Endothelial cell of umbilical vein (primary cell): Measurements from ENCODE around the gene IKZF3. TPM values are rescaled to one million over a fixed set of nuclear protein-coding genes. Genes with fewer than 3 reads are reported as not detected.

ENCODE experiments used
- BruUV-seq: library from RNA; stranded (reverse); fragments of 400-500 nt; replicated peaks from 2 replicates; lab custom pipeline; 2021; lab: Mats Ljungman, UMichigan
- CTCF ChIA-PET: fragments of 300-600, 350-600 bp; sonication (Branson Sonifier 250); formaldehyde crosslinking; loops from one replicate; lab custom pipeline; 2021; ENCODE audit warnings: antibody characterized with exemption, inconsistent platforms; lab: Charles Lee
- POLR2A ChIA-PET: fragments of 300-600, 350-600 bp; sonication (Branson Sonifier 250); formaldehyde crosslinking; loops from one replicate; lab custom pipeline; 2021; ENCODE audit warnings: antibody characterized with exemption, inconsistent platforms; lab: Charles Lee
- DNase-seq: peaks from one replicate; pipeline ENCODE4 v3.0.0-alpha.2; 2011; ENCODE audit warnings: low read depth, low spot score
- FAIRE-seq: peaks from 2 replicates; lab custom pipeline; 2011; peaks lifted over from hg19 to GRCh38; lab: Jason Lieb, UNC
- H2AFZ ChIP-seq: 2 replicates; pipeline ENCODE4 v1.6.0; 2012; ENCODE audit warnings: low read depth, low read length, control low read depth, inconsistent platforms
- H3K27ac ChIP-seq: 2 replicates; pipeline ENCODE4 v1.5.1; 2011; ENCODE audit warnings: low read depth, mild to moderate bottlenecking, control low read depth, low read length, moderate library complexity; ENCODE audit not compliant: insufficient read depth
- H3K27me3 ChIP-seq, 2 experiments: 2 replicates each; pipeline versions ENCODE4 v1.6.0 to v1.6.1; 2011; ENCODE audit warnings: low read length in 2 of 2, mixed read lengths in 1 of 2; ENCODE audit not compliant: control insufficient read depth in 2 of 2, insufficient read depth in 2 of 2
- H3K36me3 ChIP-seq, 2 experiments: 2 replicates in 1 of 2; 3 replicates in 1 of 2; pipeline ENCODE4 v1.5.1; 2011; ENCODE audit warnings: low read length in 2 of 2, mild to moderate bottlenecking in 1 of 2, moderate library complexity in 1 of 2; ENCODE audit not compliant: control insufficient read depth in 2 of 2, insufficient read depth in 2 of 2; ENCODE audit errors: extremely low read depth in 1 of 2
- H3K4me1 ChIP-seq: 3 replicates; pipeline ENCODE4 v1.5.1; 2011; ENCODE audit warnings: mild to moderate bottlenecking, low read length; ENCODE audit not compliant: control insufficient read depth, insufficient read depth; ENCODE audit errors: extremely low read depth
- H3K4me2 ChIP-seq: 2 replicates; pipeline ENCODE4 v1.6.1; 2011; ENCODE audit warnings: low read length, control low read depth, mixed read lengths; ENCODE audit not compliant: insufficient read depth
- H3K4me3 ChIP-seq, 3 experiments: fragments of 200-600 bp in 1 of 3; sonication (generic), shearing (Covaris generic) in 1 of 3; replicated peaks in 1 of 3; 2 replicates each; pipeline ENCODE4 v1.5.1; 2011 to 2016; ENCODE audit warnings: control low read depth in 3 of 3, low read length in 3 of 3, mild to moderate bottlenecking in 2 of 3, inconsistent platforms in 1 of 3, low read depth in 1 of 3, moderate library complexity in 1 of 3; ENCODE audit not compliant: insufficient read depth in 1 of 3
- H3K79me2 ChIP-seq: 2 replicates; pipeline ENCODE4 v1.6.0; 2012; ENCODE audit warnings: low read length, inconsistent platforms; ENCODE audit not compliant: control insufficient read depth, insufficient read depth
- H3K9ac ChIP-seq: replicated peaks from 2 replicates; pipeline ENCODE3; 2011; ENCODE audit warnings: low read length, control low read depth; ENCODE audit not compliant: insufficient read depth; ENCODE audit errors: extremely low read depth
- H3K9me1 ChIP-seq: replicated peaks from 3 replicates; pipeline ENCODE4 v1.6.0; 2011; ENCODE audit warnings: mild to moderate bottlenecking, low read length; ENCODE audit not compliant: control insufficient read depth, insufficient read depth; ENCODE audit errors: extremely low read depth
- H3K9me3 ChIP-seq: replicated peaks from 2 replicates; pipeline ENCODE4 v1.5.1; 2012; ENCODE audit warnings: low read length, inconsistent platforms; ENCODE audit not compliant: control insufficient read depth, insufficient read depth
- H4K20me1 ChIP-seq: replicated peaks from 2 replicates; pipeline ENCODE3; 2011; ENCODE audit warnings: mild to moderate bottlenecking, low read length; ENCODE audit not compliant: control insufficient read depth, insufficient read depth; ENCODE audit errors: extremely low read depth
- EZH2 ChIP-seq: IDR thresholded peaks from 2 replicates; pipeline ENCODE4 v1.6.1; 2012; ENCODE audit warnings: borderline replicate concordance, low read depth, mild to moderate bottlenecking, moderate library complexity, low read length, inconsistent platforms; ENCODE audit not compliant: severe bottlenecking
- FOS ChIP-seq: IDR thresholded peaks from 2 replicates; pipeline ENCODE4 v1.6.1; 2011; ENCODE audit warnings: mild to moderate bottlenecking, low read length, moderate library complexity, borderline replicate concordance; ENCODE audit not compliant: insufficient read depth
- GATA2 ChIP-seq: IDR thresholded peaks from 2 replicates; pipeline ENCODE4 v1.7.0; 2011; ENCODE audit warnings: low read depth, mild to moderate bottlenecking, moderate library complexity, mixed read lengths, low read length; ENCODE audit not compliant: insufficient read length, insufficient read depth
- JUN ChIP-seq: IDR thresholded peaks from 2 replicates; pipeline ENCODE4 v1.6.1; 2011; ENCODE audit warnings: borderline replicate concordance, low read depth; ENCODE audit not compliant: insufficient read length, insufficient read depth
- MYC ChIP-seq: IDR thresholded peaks from one replicate; pipeline ENCODE4 v1.6.1; 2011; ENCODE audit warnings: mild to moderate bottlenecking, low read depth, low read length
- POLR2A ChIP-seq: IDR thresholded peaks from 2 replicates; pipeline ENCODE4 v1.6.1; 2012; ENCODE audit warnings: low read depth, mild to moderate bottlenecking, control low read depth, low read length
- POLR2AphosphoS5 ChIP-seq: IDR thresholded peaks from 2 replicates; pipeline ENCODE4 v1.6.1; 2012; ENCODE audit warnings: low read depth, mild to moderate bottlenecking, control low read depth, low read length, moderate library complexity; ENCODE audit not compliant: insufficient read depth
- dilution Hi-C: fragments of 300-500 bp; cut with MboI; formaldehyde crosslinking; loops from one replicate; pipeline ENCODE4 v1.15.0; 2019; ENCODE audit warnings: low sequenced_read_pairs; ENCODE audit not compliant: extremely low pct_ligation_motif_present
- intact Hi-C: fragments of 100-400 bp; cut with micrococcal nuclease; formaldehyde crosslinking; loops from one replicate; pipeline ENCODE4 v1.10.0; 2022
- polyA plus RNA-seq, 4 experiments: library from polyadenylated mRNA; depleted of rRNA in 3 of 4; stranded (reverse) in 3 of 4; unstranded in 1 of 4; fragments of >200 nt; gene quantifications; 2 replicates each; pipeline versions ENCODE4 v1.2.1 to v1.2.3, GENCODE V29; 2011 to 2012; ENCODE audit warnings: missing spikeins in 1 of 4
- total RNA-seq: library from RNA; stranded (reverse); gene quantifications from 2 replicates; pipeline ENCODE4 v1.2.3, GENCODE V29; 2021
- TF ChIP-seq, protein P1 (sequence below), 2 donors: IDR thresholded peaks; 1 replicate in 1 of 2; 2 replicates in 1 of 2; pipeline ENCODE4 v1.5.1; 2011; ENCODE audit warnings: low read length in 2 of 2, mild to moderate bottlenecking in 2 of 2, moderate library complexity in 2 of 2, control low read depth in 1 of 2, inconsistent platforms in 1 of 2, low read depth in 1 of 2; ENCODE audit not compliant: insufficient read depth in 1 of 2; ENCODE audit errors: extremely low read depth in 1 of 2
- TF ChIP-seq, protein P2 (sequence below): IDR thresholded peaks from 2 replicates; pipeline ENCODE4 v1.6.1; 2011; ENCODE audit not compliant: insufficient read depth, insufficient read length

IKZF3 gene
- total and polyA plus RNA-seq, 2 donors (not counting 3 experiments of a cell fraction or from before 2014, with no cell fraction given): not detected

DNA sequence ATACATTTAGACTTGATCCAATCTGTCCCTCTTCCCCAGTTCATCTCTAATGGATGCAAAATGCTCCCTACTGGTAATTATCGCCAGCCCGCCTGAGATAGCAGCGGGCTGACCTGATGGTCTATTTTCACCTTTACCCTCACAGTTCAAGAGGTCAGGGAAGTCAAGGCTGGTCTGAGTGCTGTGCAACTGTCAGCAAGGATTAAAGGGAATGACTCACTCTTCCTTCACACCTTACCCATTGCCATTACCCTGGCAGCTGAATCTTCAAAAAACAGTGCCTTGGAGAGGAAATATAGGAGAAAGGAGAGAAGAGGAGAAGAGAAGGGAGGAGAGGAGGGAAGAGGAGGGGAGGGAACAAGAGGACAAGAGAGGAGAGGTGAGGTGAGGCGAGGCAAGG lies 90.1 kb downstream of the IKZF3 start:
- ChIA-PET POLR2A (no interaction called here), CTCF (no interaction called here)
- Histone ChIP-seq H3K9me3 (no peaks in the 10 kb centered on the region), H3K36me3 (no peaks in the 10 kb centered on the region), H3K27ac (no peak overlapping the region), H3K9me1 (no peaks in the 10 kb centered on the region), H3K4me3 (no peak overlapping the region), H3K4me1 (no peaks in the 10 kb centered on the region), H2AFZ (no peak overlapping the region), H3K79me2 (no peaks in the 10 kb centered on the region), H3K9ac (no peak overlapping the region), H3K4me2 (no peak overlapping the region), H3K27me3 (peaks cover 46 to 54% of the 10 kb centered on the region in 2 experiments), H4K20me1 (no peaks in the 10 kb centered on the region)
- dilution Hi-C loops: no loop called here
- intact Hi-C loops: no loop called here
- FAIRE-seq (no peak), DNase-seq (no peak)
- TF ChIP-seq, protein P1, sequence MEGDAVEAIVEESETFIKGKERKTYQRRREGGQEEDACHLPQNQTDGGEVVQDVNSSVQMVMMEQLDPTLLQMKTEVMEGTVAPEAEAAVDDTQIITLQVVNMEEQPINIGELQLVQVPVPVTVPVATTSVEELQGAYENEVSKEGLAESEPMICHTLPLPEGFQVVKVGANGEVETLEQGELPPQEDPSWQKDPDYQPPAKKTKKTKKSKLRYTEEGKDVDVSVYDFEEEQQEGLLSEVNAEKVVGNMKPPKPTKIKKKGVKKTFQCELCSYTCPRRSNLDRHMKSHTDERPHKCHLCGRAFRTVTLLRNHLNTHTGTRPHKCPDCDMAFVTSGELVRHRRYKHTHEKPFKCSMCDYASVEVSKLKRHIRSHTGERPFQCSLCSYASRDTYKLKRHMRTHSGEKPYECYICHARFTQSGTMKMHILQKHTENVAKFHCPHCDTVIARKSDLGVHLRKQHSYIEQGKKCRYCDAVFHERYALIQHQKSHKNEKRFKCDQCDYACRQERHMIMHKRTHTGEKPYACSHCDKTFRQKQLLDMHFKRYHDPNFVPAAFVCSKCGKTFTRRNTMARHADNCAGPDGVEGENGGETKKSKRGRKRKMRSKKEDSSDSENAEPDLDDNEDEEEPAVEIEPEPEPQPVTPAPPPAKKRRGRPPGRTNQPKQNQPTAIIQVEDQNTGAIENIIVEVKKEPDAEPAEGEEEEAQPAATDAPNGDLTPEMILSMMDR (IDR thresholded peaks at IDR 0.05; ENCODE audit: extremely low read depth in 1 of 2, insufficient read depth in 1 of 2, low read depth in 1 of 2, low read length in 2 of 2): no peak
- TF ChIP-seq POLR2A (no peak), MYC (no peak), JUN (no peak), POLR2AphosphoS5 (no peak), EZH2 (no peak), GATA2 (no peak), FOS (no peak)
- TF ChIP-seq, protein P2, sequence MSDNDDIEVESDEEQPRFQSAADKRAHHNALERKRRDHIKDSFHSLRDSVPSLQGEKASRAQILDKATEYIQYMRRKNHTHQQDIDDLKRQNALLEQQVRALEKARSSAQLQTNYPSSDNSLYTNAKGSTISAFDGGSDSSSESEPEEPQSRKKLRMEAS: no peak
- BruUV-seq: no TSS peak
